Ishikawa (cell line): Measurements from ENCODE around the gene FAM111B.

Experiments used
- CEBPB ChIP-seq: IDR thresholded peaks from 2 replicates; pipeline ENCODE4 v1.6.1; 2012
- CREB1 ChIP-seq: IDR thresholded peaks from 2 replicates; pipeline ENCODE4 v1.6.1; 2012; ENCODE audit warnings: low read depth
- EGR1 ChIP-seq: IDR thresholded peaks from 2 replicates; pipeline ENCODE4 v1.6.1; 2012
- EP300 ChIP-seq: IDR thresholded peaks from 2 replicates; pipeline ENCODE4 v1.6.1; 2012; ENCODE audit warnings: borderline replicate concordance
- FOXM1 ChIP-seq: IDR thresholded peaks from 2 replicates; pipeline ENCODE4 v1.6.1; 2012; ENCODE audit warnings: low read depth, borderline replicate concordance
- NFIC ChIP-seq: IDR thresholded peaks from 2 replicates; pipeline ENCODE4 v1.6.1; 2012
- RAD21 ChIP-seq: IDR thresholded peaks from 2 replicates; pipeline ENCODE4 v1.6.1; 2012; ENCODE audit warnings: low read depth
- TAF1 ChIP-seq: IDR thresholded peaks from 2 replicates; pipeline ENCODE4 v1.6.1; 2012; ENCODE audit warnings: low read depth, mild to moderate bottlenecking
- TCF12 ChIP-seq: IDR thresholded peaks from 2 replicates; pipeline ENCODE4 v1.6.1; 2012; ENCODE audit warnings: low read depth
- TEAD4 ChIP-seq: IDR thresholded peaks from 2 replicates; pipeline ENCODE4 v1.6.1; 2012
- YY1 ChIP-seq: IDR thresholded peaks from 2 replicates; pipeline ENCODE4 v1.6.1; 2012; ENCODE audit warnings: low read depth
- ZBTB7A ChIP-seq: IDR thresholded peaks from 2 replicates; pipeline ENCODE4 v1.6.1; 2012; ENCODE audit warnings: low read depth
- TF ChIP-seq, protein P1 (sequence below): IDR thresholded peaks from 2 replicates; pipeline ENCODE4 v1.6.1; 2012; ENCODE audit warnings: low read depth, mild to moderate bottlenecking
- TF ChIP-seq, protein P2 (sequence below): IDR thresholded peaks from 2 replicates; pipeline ENCODE4 v1.6.1; 2012
- TF ChIP-seq, protein P3 (sequence below): IDR thresholded peaks from 2 replicates; pipeline ENCODE4 v1.6.1; 2012

FAM111B gene, protein sequence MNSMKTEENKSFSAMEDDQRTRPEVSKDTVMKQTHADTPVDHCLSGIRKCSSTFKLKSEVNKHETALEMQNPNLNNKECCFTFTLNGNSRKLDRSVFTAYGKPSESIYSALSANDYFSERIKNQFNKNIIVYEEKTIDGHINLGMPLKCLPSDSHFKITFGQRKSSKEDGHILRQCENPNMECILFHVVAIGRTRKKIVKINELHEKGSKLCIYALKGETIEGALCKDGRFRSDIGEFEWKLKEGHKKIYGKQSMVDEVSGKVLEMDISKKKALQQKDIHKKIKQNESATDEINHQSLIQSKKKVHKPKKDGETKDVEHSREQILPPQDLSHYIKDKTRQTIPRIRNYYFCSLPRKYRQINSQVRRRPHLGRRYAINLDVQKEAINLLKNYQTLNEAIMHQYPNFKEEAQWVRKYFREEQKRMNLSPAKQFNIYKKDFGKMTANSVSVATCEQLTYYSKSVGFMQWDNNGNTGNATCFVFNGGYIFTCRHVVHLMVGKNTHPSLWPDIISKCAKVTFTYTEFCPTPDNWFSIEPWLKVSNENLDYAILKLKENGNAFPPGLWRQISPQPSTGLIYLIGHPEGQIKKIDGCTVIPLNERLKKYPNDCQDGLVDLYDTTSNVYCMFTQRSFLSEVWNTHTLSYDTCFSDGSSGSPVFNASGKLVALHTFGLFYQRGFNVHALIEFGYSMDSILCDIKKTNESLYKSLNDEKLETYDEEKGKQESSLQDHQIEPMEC

DNA sequence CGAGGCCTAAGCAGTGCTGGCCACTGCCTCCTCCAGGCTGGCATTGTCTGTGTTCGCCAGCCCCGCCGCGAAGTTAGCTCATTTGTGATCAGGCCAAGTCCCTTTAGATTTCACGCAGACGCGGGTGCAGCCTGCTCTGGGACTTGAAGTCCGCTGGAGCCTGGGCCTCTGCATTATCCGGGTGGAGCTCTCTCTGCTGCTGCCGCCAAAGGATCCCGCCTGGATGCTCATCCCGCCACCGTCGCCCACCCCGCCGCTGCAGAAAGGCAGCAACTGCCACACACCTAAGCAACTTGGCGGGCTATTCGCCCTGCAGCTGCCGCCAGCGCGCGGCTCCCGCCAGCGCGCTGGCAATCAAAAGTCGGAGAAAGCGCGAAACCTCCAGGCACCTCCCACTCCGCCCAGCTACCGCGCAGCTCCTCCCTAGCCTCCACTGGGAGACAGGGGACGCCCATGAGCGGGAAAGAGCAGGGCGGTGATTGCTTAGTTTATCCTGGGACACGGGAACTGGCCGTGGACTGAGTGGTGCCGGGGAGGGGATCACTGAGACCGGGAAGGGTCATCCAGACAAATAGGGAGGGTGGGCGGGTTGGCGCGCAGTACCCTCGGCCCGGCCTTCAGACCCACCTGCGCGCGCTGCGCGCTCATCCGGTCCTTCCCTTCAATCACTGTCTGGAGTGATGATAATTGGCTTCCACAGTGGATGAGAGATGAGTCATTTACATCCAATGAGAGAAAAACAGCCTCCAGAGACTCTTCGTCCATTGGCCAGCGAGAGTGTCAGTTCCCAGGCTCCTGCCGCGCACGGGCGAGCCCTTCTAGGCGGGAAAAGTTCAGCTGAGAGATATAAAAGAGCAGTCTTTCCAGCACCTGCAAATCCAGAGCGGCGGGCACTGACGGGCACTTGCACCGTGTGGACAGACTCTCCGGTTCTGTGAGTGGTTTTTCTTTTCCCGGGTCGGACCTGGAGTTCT, at the start of gene FAM111B:
FAM111B (plus strand) TSS at position 875 of the 974 bp plus-strand sequence. CDS start 2,389 bp downstream, outside the sequence.
- no peak for TF ChIP-seq EGR1
- TF ChIP-seq, protein P1, sequence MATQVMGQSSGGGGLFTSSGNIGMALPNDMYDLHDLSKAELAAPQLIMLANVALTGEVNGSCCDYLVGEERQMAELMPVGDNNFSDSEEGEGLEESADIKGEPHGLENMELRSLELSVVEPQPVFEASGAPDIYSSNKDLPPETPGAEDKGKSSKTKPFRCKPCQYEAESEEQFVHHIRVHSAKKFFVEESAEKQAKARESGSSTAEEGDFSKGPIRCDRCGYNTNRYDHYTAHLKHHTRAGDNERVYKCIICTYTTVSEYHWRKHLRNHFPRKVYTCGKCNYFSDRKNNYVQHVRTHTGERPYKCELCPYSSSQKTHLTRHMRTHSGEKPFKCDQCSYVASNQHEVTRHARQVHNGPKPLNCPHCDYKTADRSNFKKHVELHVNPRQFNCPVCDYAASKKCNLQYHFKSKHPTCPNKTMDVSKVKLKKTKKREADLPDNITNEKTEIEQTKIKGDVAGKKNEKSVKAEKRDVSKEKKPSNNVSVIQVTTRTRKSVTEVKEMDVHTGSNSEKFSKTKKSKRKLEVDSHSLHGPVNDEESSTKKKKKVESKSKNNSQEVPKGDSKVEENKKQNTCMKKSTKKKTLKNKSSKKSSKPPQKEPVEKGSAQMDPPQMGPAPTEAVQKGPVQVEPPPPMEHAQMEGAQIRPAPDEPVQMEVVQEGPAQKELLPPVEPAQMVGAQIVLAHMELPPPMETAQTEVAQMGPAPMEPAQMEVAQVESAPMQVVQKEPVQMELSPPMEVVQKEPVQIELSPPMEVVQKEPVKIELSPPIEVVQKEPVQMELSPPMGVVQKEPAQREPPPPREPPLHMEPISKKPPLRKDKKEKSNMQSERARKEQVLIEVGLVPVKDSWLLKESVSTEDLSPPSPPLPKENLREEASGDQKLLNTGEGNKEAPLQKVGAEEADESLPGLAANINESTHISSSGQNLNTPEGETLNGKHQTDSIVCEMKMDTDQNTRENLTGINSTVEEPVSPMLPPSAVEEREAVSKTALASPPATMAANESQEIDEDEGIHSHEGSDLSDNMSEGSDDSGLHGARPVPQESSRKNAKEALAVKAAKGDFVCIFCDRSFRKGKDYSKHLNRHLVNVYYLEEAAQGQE = no peak
- no peak for TF ChIP-seq NFIC
- TF ChIP-seq, protein P2, sequence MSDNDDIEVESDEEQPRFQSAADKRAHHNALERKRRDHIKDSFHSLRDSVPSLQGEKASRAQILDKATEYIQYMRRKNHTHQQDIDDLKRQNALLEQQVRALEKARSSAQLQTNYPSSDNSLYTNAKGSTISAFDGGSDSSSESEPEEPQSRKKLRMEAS = no peak
- TF ChIP-seq, protein P3, sequence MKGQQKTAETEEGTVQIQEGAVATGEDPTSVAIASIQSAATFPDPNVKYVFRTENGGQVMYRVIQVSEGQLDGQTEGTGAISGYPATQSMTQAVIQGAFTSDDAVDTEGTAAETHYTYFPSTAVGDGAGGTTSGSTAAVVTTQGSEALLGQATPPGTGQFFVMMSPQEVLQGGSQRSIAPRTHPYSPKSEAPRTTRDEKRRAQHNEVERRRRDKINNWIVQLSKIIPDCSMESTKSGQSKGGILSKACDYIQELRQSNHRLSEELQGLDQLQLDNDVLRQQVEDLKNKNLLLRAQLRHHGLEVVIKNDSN = no peak
- no peak for TF ChIP-seq YY1
- no peak for TF ChIP-seq RAD21
- no peak for TF ChIP-seq TEAD4
- no peak for TF ChIP-seq TCF12
- TF ChIP-seq EP300 = no peak
- no peak for TF ChIP-seq CREB1
- no peak for TF ChIP-seq TAF1
- TF ChIP-seq ZBTB7A = no peak
- TF ChIP-seq FOXM1 = no peak
- TF ChIP-seq CEBPB = no peak

DNA sequence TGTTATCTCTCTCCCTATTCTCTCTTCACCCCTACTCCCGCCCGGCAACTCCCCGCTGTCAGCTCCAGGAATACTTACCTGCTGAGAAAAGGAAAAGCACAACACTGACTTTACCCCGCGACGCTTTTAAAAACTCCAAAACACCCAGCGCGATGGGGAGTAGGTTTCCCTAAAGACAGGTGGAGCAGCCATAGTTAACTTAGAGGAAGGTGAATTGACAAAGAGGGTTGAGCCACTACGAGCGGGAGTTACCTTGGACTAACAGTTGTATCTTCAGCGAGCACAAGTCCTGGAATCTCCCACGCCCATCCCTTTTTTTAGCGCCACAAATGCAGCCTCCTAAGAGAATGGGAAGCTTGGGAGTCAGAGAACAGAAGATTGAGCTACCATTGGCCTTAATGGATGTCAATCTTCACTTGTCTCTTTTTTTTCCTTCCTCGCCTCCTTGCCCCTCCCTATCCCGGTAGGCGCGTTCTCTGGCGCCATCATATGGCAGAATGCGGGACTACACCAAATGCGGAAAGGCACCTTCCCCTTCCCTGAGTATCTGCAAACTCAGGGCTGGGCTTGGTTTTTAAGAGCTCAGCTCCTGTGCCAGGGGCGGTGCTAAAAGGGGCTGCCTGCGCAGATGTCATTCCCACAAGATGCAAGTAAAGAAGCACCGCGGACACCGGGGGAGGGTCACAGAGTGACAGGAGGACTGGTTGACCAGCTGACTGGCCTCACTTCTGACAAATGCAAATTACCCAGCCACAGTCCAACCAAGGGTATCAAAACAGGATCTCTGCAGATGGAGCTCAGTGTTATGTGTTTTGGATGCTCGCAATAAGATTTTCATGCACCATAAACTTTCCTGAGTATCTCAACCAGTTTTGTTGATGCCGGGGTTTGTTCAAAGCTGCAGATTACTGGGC, 48.7 kb upstream of the FAM111B start:
- TF ChIP-seq RAD21 (peak; percentile 84), TEAD4 (0 out of 2 replicates have a peak, but pooled peaks have one; percentile 25)

DNA sequence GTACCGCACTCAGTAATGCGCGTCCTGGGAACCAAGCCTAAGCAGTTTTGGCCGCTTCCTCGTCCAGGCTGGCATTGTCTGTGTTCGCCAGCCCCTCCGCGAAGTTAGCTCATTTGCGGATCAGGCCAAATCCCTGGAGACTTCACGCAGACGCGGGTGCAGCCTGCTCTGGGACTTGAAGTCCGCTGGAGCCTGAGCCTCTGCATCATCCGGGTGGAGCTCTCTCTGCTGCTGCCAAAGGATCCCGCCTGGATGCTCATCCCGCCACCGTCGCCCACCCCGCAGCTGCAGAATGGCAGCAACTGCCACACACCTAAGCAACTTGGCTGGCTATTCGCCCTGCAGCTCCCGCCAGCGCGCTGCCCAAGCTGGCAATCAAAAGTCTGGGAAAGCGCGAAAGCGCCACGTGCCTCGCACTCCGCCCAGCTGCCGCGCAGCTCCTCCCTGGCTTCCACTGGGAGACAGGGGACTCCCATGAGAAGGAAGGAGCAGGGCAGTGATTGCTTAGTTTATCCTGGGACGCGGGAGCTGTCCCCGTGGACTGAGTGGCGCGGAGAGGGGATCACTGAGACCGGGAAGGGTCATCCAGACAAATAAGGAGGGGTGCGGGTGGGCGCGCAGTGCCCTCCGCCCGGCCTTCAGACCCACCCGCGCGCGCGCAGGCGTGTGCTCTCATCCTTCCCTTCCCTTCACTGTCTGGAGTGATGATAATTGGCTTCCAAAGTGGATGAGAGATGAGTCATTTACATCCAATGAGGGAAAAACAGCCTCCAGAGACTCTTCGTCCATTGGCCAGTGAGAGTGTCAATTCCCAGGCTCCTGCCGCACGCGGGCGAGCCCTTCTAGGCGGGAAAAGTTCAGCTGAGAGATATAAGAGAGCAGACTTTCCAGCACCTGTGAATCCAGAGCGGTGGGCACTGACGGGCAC, 44.2 kb upstream of the FAM111B start:
- TF ChIP-seq YY1 (no peak), ZBTB7A (no peak), CREB1 (no peak)
- TF ChIP-seq, protein P2 = no peak

DNA sequence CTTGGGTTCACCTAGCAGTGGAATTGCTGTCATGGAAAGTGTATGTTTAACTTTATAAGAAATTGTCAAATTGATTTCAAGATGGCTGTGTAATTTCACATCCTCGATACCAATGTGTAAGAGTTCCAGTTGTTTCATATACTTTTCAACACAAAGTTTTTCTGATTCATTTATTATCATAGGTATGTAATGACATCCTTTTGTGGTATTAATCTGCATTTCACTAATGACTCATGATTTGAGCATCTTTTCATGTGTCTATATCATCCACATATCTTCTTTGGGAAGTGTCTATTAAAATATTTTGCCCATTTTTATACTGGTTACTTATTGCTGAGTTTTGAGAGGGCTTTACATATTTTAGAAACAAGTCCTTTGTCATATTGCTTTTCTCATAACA, 38.0 kb upstream of the FAM111B start:
- no peak for TF ChIP-seq FOXM1
- no peak for TF ChIP-seq YY1
- no peak for TF ChIP-seq EP300
- no peak for TF ChIP-seq EGR1
- TF ChIP-seq CREB1 = no peak
- TF ChIP-seq ZBTB7A = no peak
- TF ChIP-seq, protein P2 = no peak
- TF ChIP-seq RAD21 = no peak
- no peak for TF ChIP-seq TAF1

DNA sequence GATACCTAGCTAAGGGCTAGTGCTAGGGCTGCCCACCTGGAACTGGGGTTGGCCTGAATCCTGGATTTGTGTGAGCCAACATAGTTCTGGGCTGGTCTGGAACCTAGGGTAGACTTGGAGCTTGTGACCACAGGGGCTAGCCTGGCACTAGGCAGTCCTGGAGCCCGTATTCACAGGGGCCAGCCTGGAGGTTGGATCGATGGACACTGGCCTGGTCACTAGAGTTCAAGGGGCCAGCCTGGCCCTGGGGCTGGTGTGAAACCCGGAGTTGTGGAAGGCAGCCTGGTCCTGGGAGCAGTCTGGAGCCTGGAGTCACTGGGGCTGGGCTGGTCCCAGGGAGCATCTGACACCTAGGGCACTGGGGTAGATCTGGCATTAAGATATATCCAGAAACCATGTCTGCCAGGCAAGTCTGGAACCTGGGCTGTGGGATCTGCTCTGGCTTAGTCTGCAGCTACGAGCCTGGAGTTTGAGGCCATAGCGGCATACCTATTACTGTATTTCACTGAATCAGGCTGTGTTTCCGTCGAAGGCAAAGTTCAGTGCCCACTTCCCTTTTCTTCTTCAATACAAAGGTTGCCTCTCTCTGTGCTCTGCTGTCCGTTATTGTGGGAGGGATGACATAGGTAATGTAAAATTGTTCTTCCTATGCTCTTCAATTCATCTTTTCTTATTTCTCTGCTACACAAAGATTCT, 30.0 kb upstream of the FAM111B start:
- TF ChIP-seq, protein P1 = no peak
- TF ChIP-seq RAD21 (no peak), EP300 (no peak), NFIC (no peak), TEAD4 (no peak)
- TF ChIP-seq, protein P3 = no peak
